Measurements from ENCODE around the gene COL19A1.

Gene COL19A1

DNA sequence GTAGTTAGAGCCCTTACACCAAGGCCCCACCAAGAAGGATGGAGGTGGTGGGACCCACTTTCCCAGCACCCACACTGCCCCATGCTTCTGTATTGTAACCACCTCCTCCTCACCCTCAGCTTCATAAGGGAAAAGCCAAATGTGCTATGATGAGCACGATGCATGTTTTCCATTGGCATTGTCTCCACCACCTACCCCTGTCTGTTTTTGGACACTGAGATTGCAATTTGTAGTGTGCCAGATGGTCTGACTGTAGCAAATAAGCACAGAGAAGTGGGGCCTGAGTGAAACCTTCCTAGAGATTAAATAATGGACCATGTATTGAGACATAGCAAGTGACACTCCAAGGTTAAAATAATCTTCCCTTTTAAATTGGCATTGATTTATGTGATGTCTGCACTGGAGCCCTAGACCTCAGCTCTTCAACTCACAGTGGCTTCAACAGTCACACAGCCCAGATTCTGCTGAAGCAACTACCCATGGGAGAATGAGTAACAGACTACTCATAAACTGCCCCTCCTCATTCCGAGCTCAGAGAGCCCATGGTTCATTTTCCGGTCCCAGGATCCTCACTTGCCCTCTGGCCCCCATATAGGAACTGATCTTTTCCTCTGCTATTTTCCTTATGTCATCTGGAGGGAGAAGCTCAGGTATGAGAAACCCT, 258.7 kb downstream of the COL19A1 start:
- DNase-seq (ENCODE audit: low read depth) = no peak

GRCh38 chr6:70125602-70126001, 259.2 kb downstream of the COL19A1 start:
- DNase-seq (ENCODE audit: low read depth) = no peak

DNA sequence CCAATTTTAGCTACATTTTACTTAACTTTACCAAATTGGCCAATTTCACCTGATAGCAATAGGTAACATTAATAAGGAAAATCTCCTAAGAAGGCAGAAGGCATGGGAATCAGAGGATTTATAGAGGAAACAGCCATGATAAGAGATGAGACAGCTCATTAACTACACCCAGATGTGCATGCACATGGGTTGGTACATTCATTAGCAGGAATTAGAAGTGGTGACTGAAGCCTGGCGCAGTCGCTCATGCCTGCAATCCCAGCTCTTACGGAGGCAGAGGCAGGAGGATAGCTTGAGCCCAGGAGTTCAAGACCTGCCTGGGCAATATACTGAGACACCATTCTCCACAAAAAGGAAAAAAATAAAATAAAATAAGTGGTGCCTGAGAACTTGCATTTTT, 263.0 kb downstream of the COL19A1 start:
- DNase-seq (ENCODE audit: low read depth) = no peak

DNA sequence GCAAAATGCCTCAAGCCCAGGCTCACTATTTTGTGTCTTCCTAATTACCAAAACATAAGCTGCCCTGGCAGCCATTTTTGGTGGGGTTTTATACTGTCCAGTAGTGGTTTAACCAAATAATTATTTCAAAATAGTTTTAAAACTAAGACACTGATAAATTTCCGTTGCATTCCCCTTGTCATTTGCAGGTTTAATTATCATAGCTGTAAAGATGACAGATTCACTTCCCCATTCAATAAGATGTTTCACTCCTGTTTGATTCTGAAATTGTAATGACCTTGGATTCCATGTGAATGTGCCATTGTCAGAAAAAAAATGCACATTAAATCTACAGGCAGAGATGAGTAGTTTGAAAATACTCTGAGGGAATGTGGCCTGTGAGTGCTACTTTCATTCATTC, 264.5 kb downstream of the COL19A1 start:
- no peak for DNase-seq (ENCODE audit: low read depth)

- DNase-seq (ENCODE audit: low read depth) = no peak
Observed at GRCh38 chr6:70131528-70131927, 265.2 kb downstream of the COL19A1 start.

- no peak for DNase-seq (ENCODE audit: low read depth)
Observed at GRCh38 chr6:70133246-70133645, 266.9 kb downstream of the COL19A1 start.

DNA sequence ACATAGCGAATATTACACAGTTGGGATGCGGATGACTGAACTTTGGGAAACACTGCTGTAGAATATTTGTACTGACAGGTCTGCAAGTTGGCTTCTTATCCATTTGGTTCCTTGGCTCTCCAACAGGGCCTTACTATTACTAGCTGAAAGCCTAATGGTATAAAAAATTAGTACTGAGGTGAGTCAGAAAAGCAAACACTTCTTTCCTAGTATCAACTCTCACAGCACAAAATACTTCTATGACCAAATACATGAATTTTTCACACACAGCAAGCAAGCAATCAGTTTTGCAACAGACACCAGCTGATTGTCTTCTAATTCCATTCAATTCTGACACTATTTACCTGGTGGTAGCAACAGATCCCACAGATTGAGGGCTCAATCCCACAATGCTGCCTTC, 268.2 kb downstream of the COL19A1 start:
- DNase-seq (ENCODE audit: low read depth) = no peak

- no peak for DNase-seq (ENCODE audit: low read depth)
Observed at GRCh38 chr6:70135219-70136160, 269.1 kb downstream of the COL19A1 start.

DNA sequence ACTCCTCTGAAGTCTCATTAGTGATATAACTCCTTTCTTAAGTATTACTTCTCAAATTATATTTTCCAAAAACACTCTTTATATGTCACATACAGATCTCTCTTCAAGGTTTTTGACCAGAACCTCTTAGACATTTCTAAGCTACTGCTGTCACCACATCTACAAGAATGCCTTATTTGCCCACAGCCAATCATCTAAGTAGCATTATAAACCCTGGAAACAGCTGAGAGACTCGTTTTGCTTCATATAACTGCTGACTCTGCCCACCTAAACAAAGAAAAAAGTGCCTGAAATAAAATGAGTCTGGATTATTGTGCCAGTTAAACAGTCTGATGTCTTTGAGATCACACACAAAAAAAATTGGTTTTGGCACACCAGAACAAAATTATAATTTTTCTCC, 270.6 kb downstream of the COL19A1 start:
- DNase-seq (ENCODE audit: low read depth) = no peak

- no peak for DNase-seq (ENCODE audit: low read depth)
Observed at GRCh38 chr6:70140496-70140895, 274.1 kb downstream of the COL19A1 start.

- DNase-seq (ENCODE audit: low read depth) = no peak
Observed at GRCh38 chr6:70142034-70142433, 275.7 kb downstream of the COL19A1 start.

DNA sequence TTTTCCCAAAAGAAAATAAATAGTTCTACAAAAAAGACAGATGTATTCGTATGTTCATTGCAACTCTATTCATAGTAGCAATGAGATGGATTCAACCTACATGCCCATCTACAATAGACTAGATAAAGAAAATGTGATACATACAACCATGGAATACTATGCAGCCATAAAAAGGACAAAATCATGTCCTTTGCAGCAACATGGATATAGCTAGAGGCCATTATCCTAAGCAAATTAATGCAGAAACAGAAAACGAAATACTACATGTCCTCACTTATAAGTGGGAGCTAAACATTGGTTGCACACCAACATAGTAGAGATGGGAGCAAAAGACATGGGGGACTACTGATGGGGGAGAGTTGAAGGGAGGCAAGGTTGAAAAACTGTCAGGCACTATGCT, 278.8 kb downstream of the COL19A1 start:
- no peak for DNase-seq (ENCODE audit: low read depth)

- DNase-seq (ENCODE audit: low read depth) = no peak
Observed at GRCh38 chr6:70149209-70149788, 282.9 kb downstream of the COL19A1 start.

- no peak for DNase-seq (ENCODE audit: low read depth)
Observed at GRCh38 chr6:70150521-70150920, 284.2 kb downstream of the COL19A1 start.

GRCh38 chr6:70151616-70152015, 285.3 kb downstream of the COL19A1 start:
- no peak for DNase-seq (ENCODE audit: low read depth)

DNA sequence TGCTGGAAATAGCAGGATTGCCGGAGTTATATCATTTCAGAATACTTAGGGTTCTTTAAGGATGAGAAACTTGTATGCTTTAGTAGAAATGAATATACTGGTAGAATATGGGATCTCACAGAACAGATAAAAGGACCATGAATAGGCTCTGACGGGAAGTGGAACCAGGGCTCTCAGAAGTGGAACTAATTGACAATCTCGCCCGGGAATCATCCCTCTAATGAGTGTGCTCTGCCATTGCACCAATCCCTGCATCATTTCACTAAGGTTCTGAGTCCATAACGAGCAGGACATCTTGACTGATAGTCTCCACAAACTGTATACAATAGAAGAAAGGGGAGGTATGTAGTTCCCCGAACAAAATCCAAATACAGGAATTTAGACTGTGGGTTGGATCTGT, 286.4 kb downstream of the COL19A1 start:
- no peak for DNase-seq (ENCODE audit: low read depth)

- DNase-seq (ENCODE audit: low read depth) = no peak
Observed at GRCh38 chr6:70157086-70157485, 290.7 kb downstream of the COL19A1 start.

DNA sequence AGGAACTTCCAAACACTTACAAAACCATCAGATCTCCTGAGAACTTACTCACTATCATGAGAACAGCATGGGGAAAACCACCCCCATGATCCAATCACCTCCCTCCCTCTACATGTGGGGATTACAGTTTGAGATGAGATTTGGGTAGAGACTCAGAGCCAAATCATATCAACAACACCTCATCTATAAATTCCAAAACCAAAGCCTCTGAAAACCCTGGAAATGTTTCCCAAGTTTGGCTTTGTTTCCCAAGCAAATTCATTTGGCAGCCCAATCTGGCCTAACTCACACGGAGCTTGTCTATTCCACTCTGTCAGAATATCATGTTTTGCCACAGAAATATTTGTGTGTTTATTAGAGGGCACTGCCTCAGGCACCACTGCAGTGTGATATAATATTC, 293.9 kb downstream of the COL19A1 start:
- DNase-seq (ENCODE audit: low read depth) = no peak

DNA sequence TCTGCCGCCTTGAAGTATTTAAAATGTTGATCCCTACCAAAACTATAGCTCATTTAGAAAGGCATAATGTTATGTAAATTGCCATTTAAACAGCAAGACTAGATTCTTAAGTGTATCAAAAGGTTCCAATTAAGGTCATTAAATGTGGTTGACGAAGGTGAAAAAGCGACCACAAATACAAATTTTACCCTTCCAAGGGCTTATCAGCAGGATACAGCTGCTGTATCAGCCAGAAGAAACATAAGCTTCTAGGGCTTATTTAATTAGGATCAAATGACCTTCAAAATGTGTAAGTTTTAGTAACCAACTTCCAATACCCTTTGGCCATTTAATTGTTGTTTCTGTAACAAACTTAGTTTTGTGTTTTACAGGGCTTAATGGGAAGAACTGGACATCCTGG, 296.6 kb downstream of the COL19A1 start:
- no peak for DNase-seq (ENCODE audit: low read depth)

DNA sequence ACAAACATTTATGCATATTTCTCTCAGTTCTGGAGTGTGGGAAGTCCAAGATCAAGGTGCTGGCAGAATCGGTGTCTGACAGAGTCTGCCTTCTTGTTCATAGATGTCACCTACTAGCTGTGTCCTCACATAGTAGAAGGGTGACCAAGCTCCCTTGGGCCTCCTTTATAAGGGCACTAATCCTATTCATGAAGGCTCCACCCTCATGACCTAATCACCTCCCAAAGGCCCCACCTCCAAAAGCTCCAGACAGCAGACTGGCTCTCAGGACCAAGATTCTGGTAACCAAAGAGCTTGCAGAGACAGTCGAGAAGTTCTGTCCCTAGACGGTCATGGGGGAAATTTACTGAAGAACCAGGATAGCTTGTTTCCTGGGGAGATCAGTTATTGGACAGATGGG, 297.4 kb downstream of the COL19A1 start:
- DNase-seq (ENCODE audit: low read depth) = no peak

DNA sequence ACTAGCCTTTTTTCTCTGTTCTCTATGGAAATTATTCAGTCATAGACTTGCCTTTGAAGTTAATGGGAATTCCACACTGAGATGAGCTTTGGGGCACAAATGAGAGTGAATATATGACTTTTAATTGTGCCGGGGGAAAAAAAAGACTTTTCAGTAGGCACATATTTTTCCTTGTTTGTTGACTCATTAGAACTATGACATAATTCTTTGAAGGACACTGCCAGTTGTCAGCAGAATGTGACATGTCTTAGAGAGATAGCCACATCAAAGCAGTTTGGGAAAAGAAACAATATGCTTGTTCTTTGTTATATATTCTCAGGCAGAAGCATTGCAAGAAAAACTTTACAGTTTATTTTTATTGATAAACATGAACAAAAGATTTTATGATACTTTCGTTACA, 298.2 kb downstream of the COL19A1 start:
- DNase-seq (ENCODE audit: low read depth) = no peak

DNA sequence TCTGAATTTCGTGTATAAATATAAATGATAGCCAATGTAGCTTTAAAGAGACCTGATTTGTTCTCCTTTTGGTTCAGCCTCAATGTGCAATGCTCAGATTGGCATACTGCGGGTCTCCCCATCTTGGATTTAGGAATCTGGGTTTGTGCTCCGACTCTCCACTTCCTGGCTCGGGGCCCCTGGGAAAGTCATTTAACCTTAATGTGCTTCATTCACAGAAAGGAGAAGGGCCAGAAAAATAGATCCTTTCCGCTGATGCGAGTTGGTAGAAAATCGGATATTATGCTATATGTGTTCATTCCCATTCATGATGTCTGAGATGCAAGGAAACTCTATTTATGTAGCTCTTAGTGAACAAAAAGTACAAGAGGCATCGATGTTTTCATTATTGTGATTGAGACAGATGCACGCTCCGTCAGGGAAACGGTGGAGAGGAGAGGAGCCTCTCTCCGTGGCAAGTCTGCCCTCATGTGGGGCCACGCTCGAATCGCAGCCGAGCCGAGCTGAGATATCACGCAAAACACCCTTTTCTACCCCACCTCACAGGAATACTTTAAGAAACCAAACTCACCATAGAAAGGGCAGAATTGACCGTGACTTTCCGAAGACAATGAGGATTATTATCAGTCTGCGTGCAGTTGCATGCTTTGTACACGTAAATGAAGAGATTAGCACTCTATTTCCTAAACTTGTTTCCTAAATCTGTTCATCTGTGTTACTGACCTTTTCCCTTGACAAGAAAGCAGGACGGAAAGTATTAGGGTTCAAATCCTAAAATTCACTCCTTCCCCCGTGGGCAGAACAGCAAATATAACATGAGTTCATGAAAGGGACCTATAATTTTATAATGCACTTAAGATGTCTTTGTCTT, 300.0 kb downstream of the COL19A1 start:
- no peak for DNase-seq (ENCODE audit: low read depth)
